ENCODE measurements around the gene PPTC7. TPM values are rescaled to one million over a fixed set of nuclear protein-coding genes. Genes with fewer than 3 reads are reported as not detected.
A peak's percentile ranks its signal among the peaks of the same experiment; 100 is the strongest.

Gene PPTC7
- total and polyA plus RNA-seq, 10 of the 15 experiments (the other 5 are each of a cell fraction or from before 2014, with no cell fraction given), result 4.0 to 69.6 (median 12.3) TPM

DNA sequence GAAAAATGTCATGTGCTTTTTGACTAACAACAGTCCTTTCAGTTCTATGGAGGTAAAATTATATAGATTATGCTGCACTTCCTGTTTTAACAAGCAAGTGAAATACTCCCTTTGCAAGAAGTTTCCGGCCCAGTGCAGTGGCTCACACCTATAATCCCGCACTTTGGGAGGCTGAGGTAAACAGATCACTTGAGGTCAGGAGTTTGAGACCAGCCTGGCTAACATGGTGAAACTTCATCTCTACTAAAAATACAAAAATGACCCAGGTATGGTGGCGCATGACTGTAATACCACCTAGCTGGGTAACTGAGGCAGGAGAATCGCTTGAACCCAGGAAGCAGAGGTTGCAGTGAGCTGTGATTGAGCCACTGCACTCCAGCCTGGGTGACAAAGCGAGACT, 20.7 kb downstream of the PPTC7 start (continued):
- 0 out of 2 replicates have a peak, but pooled peaks have one; percentile 12 for TF ChIP-seq JUNB (IDR thresholded peaks at IDR 0.05)
- peak; percentile 48 for TF ChIP-seq NR2F1 (conservative IDR thresholded peaks at IDR 0.05)

GRCh38 chr12:110561471-110562201, 21.5 kb downstream of the PPTC7 start:
- no peak overlapping the region for H3K4me3 ChIP-seq
- no peaks in the 10 kb centered on the region for H3K27me3 ChIP-seq (replicated peaks in 1 of 2; ENCODE audit: control insufficient read depth in 2 of 2, insufficient read depth in 2 of 2, low read length in 1 of 2)
- H3K9ac ChIP-seq (ENCODE audit: control insufficient read depth, insufficient read depth, low read length), result no peak overlapping the region
- H3K79me2 ChIP-seq (ENCODE audit: control insufficient read depth, insufficient read depth, low read length), result peaks cover 99% of the 10 kb centered on the region
- POLR2A ChIA-PET, result interaction anchor here (0.6 to 3.6 kb wide), 8 partner anchors 12 to 685 kb away, joined by 3 to 18 read pairs (median 7); partner anchors contain the start of gene ARPC3
- ATAC-seq (peak; percentile 25), DNase-seq (ENCODE audit: low read depth, low spot score) (no peak), FAIRE-seq (no peak)
- peak overlapping the region; percentile 3; the same call in 1 of the 2 replicates for H3K4me2 ChIP-seq (ENCODE audit: control insufficient read depth, insufficient read depth)
- intact Hi-C loops (cut with micrococcal nuclease; ENCODE audit: unreplicated experiment), result loop anchor here (2.0 kb wide), 1 partner anchor 15 kb away; no protein-coding TSS in a partner anchor
- no peaks in the 10 kb centered on the region for H3K9me3 ChIP-seq (replicated peaks; ENCODE audit: control insufficient read depth, insufficient read depth, low read length)
- H3K36me3 ChIP-seq (ENCODE audit: control insufficient read depth in 2 of 2, insufficient read depth in 2 of 2, low read length in 1 of 2), result peaks cover 2 to 12% of the 10 kb centered on the region in 2 experiments; a peak in 3 of 4 replicates
- RAD21 ChIA-PET (ENCODE audit: unreplicated experiment), result interaction anchor here (0.7 to 3.8 kb wide), 7 partner anchors 14 to 187 kb away, joined by 3 to 26 read pairs (median 3); no protein-coding TSS in a partner anchor
- SMC1A ChIA-PET (ENCODE audit: uncharacterized antibody, unreplicated experiment), result interaction anchor here (0.7 to 10.8 kb wide), 7 partner anchors 13 to 143 kb away, joined by 3 to 187 read pairs (median 3); no protein-coding TSS in a partner anchor
- 0 out of 2 replicates have a peak, but pooled peaks cover 5% of the 10 kb centered on the region for H4K20me1 ChIP-seq (ENCODE audit: control insufficient read depth, insufficient read depth)
- H3K27ac ChIP-seq (ENCODE audit: control insufficient read depth, insufficient read depth), result peak overlapping the region; percentile 1; the same call in 1 of the 2 replicates
- 79% methylated on average over 15 of the region's 15 CpGs for WGBS (ENCODE audit: insufficient coverage, insufficient replicate concordance, low lambda C conversion rate, missing lambda C conversion rate)
- in situ Hi-C loops (cut with MboI), result no loop called here
- BruUV-seq (replicated peaks), result no TSS peak
- CTCF ChIA-PET, result interaction anchor here (1.0 to 3.4 kb wide), 9 partner anchors 10 to 48 kb away, joined by 3 to 19 read pairs (median 4); no protein-coding TSS in a partner anchor
- no peak overlapping the region for H2AFZ ChIP-seq (ENCODE audit: control insufficient read depth, low read depth, low read length)
- H3K4me1 ChIP-seq (ENCODE audit: control insufficient read depth, insufficient read depth, low read length), result peaks cover 18% of the 10 kb centered on the region
- TF ChIP-seq NR2C2 (IDR thresholded peaks at IDR 0.05; ENCODE audit: borderline replicate concordance, control insufficient read depth, insufficient read length, low read depth) (no peak), NR2F1 (conservative IDR thresholded peaks at IDR 0.05) (no peak), IRF4 (IDR thresholded peaks at IDR 0.05; ENCODE audit: low read depth, low read length) (no peak), BCLAF1 (IDR thresholded peaks at IDR 0.05) (no peak), GATAD2B (conservative IDR thresholded peaks at IDR 0.05; ENCODE audit: low read depth) (no peak), HDAC2 (IDR thresholded peaks at IDR 0.05) (no peak), ZBED1 (IDR thresholded peaks at IDR 0.05; ENCODE audit: borderline replicate concordance) (no peak), EP300 (IDR thresholded peaks at IDR 0.05; ENCODE audit: borderline replicate concordance in 1 of 2, control insufficient read depth in 1 of 2, low read depth in 2 of 2, low read length in 2 of 2) (no peak), JUNB (IDR thresholded peaks at IDR 0.05) (no peak), ZBTB4 (CRISPR knock-in tag; IDR thresholded peaks at IDR 0.05) (no peak), MAX (IDR thresholded peaks at IDR 0.05; ENCODE audit: low read depth, low read length) (no peak), YY1 (IDR thresholded peaks at IDR 0.05; ENCODE audit: low read depth, low read length) (no peak), STAT1 (conservative IDR thresholded peaks at IDR 0.05) (no peak), HDGF (IDR thresholded peaks at IDR 0.05) (no peak)

Measured in GM12878 (cell line).